GM19468 (cell line): ENCODE results near the gene ZNF416.

Source experiments
- ATAC-seq: cut with Tn5 transposase; IDR thresholded peaks from one replicate; pipeline ENCODE4 v1.9.1; 2021; ENCODE audit warnings: mild to moderate bottlenecking, moderate library complexity, moderate number of reproducible peaks; ENCODE audit not compliant: unreplicated experiment; ENCODE audit errors: extremely low read depth

Gene ZNF416

DNA sequence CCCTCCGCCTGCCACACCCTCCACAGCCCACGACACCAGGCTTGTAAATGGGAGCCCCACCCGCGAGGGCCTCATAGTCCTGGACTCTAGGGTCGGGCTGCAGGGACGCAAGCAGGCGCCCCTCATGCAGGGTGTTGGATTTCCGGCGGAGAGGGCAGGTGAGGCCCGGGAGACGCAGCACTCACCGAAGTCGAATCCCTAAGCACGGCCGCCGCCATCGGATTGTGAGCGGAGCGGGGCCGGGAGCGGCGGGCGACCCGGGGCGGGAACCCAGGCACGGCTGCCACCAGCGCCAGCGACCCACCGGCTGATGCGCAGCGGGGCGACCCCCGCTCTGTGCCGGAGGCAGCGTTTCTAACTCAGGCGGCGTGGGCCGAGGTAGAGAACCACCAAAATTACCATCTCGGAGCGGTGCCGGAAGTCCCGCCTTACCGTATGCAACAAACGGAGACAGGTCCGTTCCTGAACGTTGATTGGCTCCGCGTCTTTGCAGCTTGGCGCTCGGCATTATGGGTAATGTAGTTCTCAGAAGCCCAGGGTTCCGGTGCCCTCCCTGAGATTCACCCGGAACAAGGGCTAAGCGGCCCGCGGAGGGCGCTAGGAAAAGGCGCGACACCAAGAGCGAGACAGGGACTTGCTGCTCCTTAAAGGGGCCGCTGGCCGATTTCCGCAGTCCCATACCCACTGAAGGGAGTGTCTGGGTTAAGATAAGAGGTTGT lies at the start of gene ZNF416:
ZNF416 (minus strand) TSS at position 425 of the 719 bp plus-strand sequence; CDS start at position 218, 207 bp downstream.
- peak; percentile 60 for ATAC-seq

DNA sequence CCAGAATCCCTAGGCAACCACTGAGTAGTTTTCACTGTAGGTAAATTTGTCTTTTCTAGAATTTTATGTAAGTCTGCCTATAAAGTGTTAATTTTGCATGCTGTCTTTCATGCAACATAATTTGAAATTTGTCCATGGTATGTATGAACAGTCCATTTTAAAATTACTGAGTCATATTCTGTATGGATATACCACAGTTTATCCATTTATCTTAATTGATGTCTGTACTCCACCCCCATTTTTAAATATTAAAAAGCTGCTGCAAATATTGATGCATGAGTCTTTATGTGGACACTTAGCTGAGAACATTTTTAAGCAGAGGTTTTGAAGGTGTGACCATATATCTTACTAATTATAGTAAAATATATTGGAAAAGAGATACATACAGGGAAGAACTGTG lies 44.4 kb upstream of the ZNF416 start:
- no peak for ATAC-seq

DNA sequence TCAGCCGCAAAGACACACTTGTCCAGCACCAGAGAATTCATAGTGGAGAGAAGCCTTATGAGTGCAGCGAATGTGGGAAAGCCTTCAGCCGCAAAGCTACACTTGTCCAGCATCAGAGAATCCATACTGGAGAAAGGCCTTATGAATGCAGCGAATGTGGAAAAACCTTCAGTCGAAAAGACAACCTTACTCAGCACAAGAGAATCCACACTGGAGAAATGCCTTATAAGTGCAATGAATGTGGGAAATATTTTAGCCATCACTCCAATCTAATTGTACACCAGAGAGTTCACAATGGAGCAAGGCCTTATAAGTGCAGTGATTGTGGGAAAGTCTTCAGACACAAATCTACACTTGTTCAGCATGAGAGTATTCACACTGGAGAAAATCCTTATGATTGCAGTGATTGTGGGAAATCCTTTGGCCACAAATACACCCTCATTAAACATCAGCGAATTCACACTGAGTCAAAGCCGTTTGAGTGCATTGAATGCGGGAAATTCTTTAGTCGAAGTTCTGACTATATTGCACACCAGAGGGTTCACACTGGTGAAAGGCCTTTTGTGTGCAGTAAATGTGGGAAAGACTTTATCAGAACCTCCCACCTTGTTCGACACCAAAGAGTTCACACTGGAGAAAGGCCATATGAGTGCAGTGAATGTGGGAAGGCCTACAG lies 42.1 kb upstream of the ZNF416 start:
- no peak for ATAC-seq

DNA sequence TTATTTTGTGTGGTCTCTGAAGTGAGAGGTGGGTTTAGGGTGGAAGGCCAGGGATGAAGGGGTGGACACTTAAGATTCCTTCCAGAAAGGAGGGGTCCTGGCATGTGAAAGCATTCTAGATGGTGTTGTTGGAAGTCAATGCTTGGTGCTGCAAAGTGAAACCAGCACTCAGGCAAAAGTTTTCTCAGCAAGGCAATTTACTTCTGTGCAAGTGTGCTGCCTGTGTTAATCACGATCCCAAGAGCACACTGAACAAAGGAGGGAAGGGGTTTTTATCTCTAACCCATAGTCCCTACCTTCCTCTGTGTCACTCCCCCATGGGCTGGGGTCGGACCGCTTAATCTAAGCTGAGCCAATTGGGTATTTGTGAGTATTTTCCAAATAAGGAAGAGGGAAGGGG lies 36.6 kb upstream of the ZNF416 start:
- ATAC-seq = no peak

DNA sequence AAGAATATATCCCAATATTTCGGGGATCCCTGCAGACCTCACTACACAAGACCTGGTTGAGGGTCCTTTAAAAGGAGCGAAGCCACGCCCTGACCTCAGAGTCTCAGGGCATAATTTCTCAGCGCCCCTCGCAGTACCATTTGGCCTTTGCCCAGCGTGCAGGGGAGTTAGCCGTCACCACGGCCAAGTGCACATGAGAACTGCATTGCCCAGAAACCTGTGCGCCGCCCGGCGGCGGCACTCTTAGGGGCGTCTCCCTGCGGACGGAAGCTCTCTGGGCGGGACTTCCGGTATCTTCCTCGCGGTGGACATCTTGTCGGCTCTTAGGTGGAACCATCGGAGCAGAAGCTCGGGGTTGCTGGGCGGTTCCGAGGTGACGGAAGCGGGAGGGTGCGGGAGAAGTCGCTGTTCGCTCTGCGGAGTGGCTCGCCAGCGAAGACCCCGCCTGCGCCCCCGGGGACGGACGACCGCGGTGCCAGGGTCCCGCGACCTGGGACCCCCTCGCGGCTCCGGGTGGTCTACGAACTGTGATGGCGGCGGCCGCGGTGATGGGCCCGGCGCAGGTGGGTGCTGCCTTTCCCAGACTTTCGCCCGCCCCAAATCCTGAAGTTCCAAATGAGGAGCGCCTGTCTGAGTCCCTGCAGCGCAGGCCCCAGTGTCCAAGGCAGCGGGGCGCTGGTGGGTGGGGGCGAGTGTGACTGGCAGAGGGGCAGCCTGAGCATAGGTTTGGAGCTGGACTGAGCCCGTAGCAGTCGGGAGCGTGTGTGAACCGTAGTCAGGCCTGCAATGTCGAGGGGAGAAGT lies 35.4 kb upstream of the ZNF416 start, which contains the start of gene ZNF134:
ZNF134 (plus strand) TSS at position 302 of the 803 bp plus-strand sequence. CDS start 5,227 bp downstream, outside the sequence.
- ATAC-seq = no peak

DNA sequence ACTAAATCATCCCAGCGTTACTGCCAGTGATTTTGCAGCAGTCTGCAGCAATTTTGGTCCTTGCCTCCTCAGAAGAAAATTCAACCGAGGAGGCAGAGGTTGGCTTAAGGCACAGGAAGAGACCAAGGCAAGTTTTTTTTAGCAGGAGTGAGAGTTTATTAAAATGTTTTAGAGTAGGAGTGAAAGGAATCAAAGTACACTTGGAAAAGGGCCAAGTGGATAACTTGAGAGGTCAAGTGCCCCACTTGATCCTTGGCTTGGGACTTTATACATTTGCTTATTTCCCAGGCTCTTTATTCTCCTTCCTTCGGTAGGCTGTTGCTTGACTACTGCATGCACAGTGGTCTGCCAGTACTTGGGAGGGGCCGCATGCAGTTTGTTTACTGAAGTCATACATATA lies 32.4 kb upstream of the ZNF416 start:
- ATAC-seq = no peak

DNA sequence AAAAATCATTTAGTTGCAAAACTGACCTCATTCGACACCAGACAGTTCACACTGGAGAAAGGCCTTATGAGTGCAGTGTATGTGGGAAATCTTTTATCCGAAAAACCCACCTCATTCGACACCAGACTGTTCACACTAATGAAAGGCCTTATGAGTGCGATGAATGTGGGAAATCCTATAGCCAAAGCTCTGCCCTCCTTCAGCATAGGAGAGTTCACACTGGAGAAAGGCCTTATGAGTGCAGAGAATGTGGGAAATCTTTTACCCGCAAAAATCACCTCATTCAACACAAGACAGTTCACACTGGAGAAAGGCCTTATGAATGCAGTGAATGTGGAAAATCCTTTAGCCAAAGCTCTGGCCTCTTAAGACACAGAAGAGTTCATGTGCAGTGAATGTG lies 28.2 kb upstream of the ZNF416 start:
- no peak for ATAC-seq

DNA sequence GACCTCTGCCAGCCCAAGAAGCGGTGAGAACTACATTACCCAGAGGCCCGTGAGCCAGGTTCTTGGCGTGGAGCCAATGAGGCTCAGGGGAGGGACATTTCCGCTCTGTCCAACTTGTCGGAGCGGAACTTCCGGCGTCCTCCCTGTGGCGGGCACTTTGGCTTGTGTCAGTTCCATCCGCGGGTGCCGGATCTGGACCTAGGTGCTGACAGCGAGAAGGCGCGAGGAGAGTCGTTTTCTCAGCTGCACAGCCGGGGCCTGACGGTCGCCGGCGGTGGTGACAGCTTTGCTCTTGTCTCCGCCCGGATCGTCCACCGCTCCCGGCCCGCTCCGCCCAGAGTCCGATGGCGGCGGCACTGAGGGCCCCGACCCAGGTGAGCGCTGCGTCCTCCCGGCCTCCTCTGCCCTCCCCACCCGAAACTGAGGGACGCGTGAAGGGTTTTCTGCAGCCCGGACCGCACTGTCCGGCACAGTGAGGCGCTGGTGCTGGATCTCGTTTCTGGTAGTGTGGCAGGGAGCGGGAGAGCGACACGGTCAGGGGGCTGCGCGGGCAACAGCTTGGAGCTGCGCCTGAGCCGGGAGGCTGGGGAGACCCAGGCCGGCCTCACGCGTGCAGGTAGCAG lies 21.2 kb upstream of the ZNF416 start, which contains the start of gene ZNF530:
ZNF530 (plus strand) TSS at position 125 of the 623 bp plus-strand sequence. CDS start 4,461 bp downstream, outside the sequence.
- peak; percentile 94 for ATAC-seq

DNA sequence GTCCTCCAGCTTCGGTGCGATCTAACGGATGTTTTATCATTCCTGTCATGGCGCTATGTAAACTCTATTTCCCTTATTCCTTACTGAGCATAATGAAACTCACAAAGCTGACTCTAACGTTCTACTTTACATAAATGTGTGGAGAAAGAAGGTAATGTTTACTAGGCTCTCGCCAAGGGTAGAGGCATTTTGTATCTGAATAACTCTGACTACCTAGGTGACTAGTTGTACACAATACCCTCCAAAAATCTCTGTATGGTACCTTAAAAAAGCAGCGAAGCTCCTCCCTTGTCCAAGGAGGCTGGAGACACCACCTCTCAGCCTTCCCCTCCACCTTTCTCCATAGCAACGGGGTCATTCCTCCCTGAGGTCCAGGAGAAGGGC lies 20.7 kb upstream of the ZNF416 start:
- no peak for ATAC-seq

DNA sequence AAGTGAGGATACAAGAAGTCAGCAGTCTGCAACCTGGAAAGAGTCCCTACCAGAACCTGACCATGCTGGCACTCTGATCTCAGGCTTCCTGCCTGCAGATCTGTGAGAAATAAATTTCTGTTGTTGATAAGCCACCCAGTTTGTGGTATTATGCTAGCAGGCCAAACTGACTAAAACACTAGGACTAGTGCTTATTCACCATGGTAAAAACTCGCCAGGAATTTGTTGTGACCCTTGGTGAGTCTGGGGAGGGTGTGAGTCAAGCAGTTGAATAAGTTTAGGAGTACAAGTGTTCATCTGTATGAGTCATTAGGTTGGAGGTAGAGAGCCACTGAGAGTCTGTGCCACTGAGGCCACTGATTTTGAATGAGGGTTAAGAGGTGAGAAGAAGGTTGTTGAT lies 8.8 kb upstream of the ZNF416 start:
- ATAC-seq = no peak

DNA sequence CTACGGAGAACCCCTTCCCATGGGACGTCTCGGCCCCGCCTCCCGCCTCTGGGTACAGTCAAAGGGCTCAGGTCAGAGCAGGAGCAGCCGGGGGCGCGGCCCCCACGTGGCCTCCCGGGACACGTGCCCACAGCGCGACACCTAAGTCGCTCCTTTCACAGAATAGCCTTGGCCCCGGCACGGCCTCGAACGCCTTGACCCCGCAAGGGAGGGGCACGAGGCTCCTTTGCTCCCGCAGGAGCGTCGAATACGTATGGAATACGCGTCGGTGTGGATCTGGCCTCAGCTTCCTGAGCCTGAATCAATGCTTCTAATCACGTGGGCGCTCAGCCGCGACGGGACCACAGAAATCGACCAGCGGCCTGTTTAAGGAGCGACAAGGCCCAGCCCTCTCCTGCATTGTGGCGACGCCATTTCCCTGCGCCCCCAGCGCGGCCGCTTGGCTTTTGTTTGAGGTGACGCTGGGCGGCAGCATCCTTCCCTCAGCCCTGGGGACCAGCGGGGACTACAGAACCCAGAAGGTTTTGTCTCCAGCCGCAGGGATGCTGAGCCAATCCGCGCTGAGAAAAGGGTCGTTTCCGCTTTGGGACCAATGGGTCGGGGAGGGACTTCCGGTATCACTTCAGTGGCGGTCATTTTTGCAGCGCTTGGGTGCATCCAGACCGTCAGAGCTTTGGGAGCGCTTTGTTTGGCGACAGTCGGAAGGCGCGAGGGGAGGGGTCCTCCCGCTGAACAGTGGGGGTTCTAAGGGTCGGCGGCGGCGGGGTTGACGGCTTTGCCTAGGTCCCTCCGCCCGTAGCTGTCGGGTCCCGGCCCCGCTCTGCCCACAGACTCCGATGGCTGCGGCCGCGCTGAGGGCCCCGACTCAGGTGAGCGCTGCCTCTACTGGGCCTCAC lies 5.1 kb upstream of the ZNF416 start, which contains the start of gene ZIK1:
ZIK1 (plus strand) TSS at position 625 of the 896 bp plus-strand sequence; CDS start at position 837, 212 bp downstream.
- ATAC-seq = no peak

DNA sequence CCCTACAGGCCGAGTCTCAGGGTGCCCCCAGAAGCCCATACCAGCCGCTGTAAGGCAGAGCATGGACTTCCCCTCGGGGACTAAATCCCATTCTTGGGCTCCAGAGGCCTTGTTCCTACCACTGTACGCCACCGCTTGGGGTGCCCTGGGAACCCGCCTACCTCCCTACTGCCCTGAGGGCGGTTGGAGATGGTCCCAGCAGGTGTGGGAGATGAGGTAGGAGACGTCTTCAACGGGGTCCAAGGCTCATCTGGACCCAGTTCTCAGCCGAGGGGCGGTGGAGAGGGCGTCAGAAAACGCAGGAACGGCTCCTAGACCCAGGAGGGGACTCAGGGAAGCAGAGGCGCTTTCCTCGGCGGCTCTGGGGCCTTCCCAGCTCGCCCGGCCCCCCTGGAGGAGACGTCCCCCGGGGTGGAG lies 4.4 kb upstream of the ZNF416 start:
- ATAC-seq = no peak

DNA sequence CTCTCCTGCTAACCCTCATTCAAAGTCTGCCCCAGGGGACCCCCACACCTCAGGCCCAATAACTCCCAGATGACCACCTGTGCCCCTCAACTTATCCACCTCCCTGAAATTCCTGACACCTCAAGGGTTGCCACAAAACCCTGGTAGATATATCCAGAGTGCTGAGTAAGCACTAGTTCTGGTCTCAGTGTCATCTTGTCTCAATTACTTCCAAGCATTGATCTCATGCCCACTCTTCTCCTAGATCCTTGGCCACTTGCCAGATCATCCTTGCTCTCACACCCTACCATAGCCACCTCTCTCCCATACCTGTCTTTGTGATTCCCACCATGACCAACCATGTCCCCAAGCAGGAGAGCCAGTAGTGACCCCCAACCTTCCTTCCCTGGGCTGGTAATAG lies 2.0 kb downstream of the ZNF416 start:
- no peak for ATAC-seq

DNA sequence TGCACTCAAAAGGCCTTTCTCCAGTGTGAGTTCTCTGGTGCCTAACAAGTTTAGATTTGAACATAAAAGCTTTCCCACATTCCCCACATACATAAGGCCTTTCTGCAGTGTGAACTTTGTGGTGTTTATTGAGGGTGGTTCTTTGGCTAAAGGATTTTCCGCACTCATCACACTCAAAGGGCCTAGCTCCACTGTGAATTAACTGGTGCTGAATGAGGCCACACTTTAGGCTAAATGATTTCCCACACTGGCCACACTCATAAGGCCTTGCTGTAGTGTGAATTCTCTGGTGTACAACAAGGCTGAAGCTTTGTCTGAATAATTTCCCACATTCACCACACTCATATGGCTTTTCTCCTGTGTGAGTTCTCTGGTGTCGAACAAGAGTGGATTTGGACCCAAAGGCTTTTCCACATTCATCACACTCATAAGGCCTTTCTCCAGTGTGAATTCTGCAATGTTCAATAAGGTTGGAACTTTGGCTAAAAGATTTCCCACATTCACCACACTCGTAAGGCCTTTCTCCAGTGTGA lies 6.2 kb downstream of the ZNF416 start:
- no peak for ATAC-seq

DNA sequence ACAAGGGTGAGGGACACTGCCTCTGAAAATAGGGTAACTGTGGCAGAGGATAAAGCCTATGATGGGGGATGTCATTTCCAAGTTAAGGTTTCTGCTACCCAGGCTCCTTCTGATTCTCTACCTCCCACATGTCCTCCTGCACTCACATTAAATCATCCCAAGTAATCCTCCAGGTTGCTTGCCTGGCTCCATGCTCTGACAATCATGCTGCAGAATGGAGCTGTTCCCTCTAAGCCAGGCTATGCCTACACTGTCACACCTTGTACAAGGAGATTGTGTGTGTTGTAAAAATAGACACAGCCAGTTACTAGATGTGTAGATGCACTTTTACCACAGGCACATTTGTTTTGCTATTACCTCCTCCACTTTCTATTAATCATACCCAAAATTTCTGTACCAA lies 8.0 kb downstream of the ZNF416 start:
- ATAC-seq = no peak

DNA sequence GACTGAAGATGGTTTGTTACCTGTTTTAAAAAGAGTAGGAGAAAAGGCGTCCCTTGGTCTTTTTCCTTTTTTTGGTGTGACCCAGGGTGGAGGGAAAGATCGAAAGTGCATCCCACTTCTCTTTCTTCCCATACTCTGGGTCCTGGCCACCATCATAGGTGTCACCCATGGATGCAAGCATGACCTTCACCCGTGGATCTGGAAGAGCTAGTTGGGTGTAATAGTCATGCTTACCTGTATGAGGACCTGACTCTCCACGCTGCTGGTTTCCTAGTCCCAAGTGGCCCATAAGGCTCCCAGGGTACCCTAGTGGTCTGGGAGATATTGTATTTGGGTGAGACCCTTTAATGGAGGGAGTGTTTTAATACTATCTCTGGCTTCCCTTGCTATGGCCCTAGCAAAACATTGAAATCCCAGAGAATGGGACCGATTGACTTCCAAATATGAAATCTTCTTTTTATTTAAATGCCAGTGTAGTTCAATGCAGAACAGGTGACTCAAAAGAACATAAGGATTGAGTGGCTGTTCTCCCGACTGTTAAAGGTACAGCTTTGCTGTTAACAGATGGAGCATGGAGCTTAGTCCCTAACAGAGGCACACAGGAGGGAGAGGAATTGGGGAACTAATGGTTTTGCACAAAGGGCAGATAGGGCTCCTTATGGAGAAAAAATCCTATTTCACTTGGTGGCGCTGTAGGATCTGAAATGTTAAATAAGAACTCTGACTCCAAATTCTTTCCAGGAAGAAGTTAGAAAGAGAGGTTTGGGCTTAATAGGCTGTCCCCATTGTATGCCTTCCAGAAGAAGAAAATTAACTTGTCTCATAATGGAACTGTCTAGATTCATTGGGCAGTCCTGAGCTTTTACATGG lies 12.1 kb downstream of the ZNF416 start:
- no peak for ATAC-seq

DNA sequence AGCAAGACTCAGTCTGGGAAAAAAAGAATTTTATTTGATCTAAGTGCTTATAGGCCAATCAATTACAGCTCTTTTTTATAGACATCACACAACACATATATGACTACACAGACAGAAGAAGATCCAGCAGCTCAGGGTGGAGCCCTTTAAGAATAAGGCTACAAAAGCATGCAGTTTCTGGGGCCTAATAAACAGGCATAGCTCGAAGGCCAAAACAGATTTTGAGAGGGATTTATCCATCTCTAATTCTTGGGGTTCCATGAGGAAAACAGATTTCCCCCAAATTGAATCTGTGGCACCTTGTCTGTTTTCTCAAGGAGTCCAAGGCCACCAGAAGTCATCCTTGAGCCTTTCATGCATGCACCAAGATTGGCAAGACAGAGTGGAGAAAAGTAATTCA lies 15.2 kb downstream of the ZNF416 start:
- ATAC-seq = no peak

DNA sequence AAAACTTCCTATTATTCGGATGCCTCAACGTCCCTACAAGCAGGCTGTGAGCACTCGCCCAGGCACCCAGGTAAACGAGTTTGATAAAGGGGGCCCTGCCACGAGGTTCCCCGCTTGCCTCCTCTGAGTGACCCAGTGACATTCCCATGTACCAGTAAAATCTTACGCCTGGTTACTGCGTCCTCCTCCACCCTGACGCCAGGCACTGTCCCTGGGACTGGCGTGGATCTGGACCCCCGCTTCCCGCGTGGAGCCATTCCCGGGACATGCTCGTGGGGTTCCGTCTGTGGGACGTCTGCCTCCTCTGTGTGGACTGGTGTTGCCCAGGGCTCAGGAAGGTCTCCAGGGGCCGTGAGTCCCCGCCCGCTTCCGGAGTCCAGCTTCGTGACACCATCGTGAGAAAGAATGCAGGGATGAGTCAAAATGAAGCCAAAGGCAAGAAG lies 18.6 kb downstream of the ZNF416 start:
- ATAC-seq = no peak
